ENCODE results near the gene SFT2D2.

The SFT2D2 gene

GRCh38 chr1:168245042-168245441, 19.2 kb downstream of the SFT2D2 start:
- peaks cover 20% of the 10 kb centered on the region; the same call in 1 of the 2 replicates for H3K79me2 ChIP-seq (ENCODE audit: low read length)
- H3K27ac ChIP-seq (ENCODE audit: low read length) = no peak overlapping the region
- no peaks in the 10 kb centered on the region for H3K4me1 ChIP-seq (ENCODE audit: low read length)
- no peaks in the 10 kb centered on the region for H3K27me3 ChIP-seq (replicated peaks; ENCODE audit: insufficient read depth, low read length)
- no peak overlapping the region for H3K4me3 ChIP-seq (ENCODE audit: low read length)
- no peaks in the 10 kb centered on the region for H3K9me2 ChIP-seq (replicated peaks; ENCODE audit: insufficient read depth, low read length)
- DNase-seq = no peak
- no peak for TF ChIP-seq CTCF (IDR thresholded peaks at IDR 0.05; ENCODE audit: low read length)
- TF ChIP-seq EZH2phosphoT487 (IDR thresholded peaks at IDR 0.05; ENCODE audit: low read length) = no peak
- no peak for TF ChIP-seq EZH2 (optimal IDR thresholded peaks at IDR 0.05; ENCODE audit: low read depth, low read length)
- no peaks in the 10 kb centered on the region for H3K9me3 ChIP-seq (replicated peaks; ENCODE audit: insufficient read depth, low read length)
- peaks cover 2% of the 10 kb centered on the region for H3K36me3 ChIP-seq (replicated peaks; ENCODE audit: insufficient read depth, low read length)
- H3K9ac ChIP-seq (ENCODE audit: low read length) = no peak overlapping the region
- no peak overlapping the region for H2AFZ ChIP-seq (ENCODE audit: low read length)
- no peaks in the 10 kb centered on the region for H3F3A ChIP-seq (ENCODE audit: insufficient read depth, low read length)
- no peaks in the 10 kb centered on the region for H4K20me1 ChIP-seq (ENCODE audit: insufficient read depth, low read length)
- no peak overlapping the region for H3K4me2 ChIP-seq (ENCODE audit: low read depth, low read length)

- no peaks in the 10 kb centered on the region for H3F3A ChIP-seq (ENCODE audit: insufficient read depth, low read length)
- peaks cover 2% of the 10 kb centered on the region for H3K36me3 ChIP-seq (replicated peaks; ENCODE audit: insufficient read depth, low read length)
- no peak overlapping the region for H2AFZ ChIP-seq (ENCODE audit: low read length)
- H3K9me3 ChIP-seq (replicated peaks; ENCODE audit: insufficient read depth, low read length) = no peaks in the 10 kb centered on the region
- no peaks in the 10 kb centered on the region for H3K27me3 ChIP-seq (replicated peaks; ENCODE audit: insufficient read depth, low read length)
- H4K20me1 ChIP-seq (ENCODE audit: insufficient read depth, low read length) = no peaks in the 10 kb centered on the region
- H3K9ac ChIP-seq (ENCODE audit: low read length) = no peak overlapping the region
- TF ChIP-seq CTCF (IDR thresholded peaks at IDR 0.05; ENCODE audit: low read length) (no peak), EZH2 (optimal IDR thresholded peaks at IDR 0.05; ENCODE audit: low read depth, low read length) (no peak), EZH2phosphoT487 (IDR thresholded peaks at IDR 0.05; ENCODE audit: low read length) (no peak)
- no peak for DNase-seq
- H3K27ac ChIP-seq (ENCODE audit: low read length) = no peak overlapping the region
- peaks cover 28% of the 10 kb centered on the region for H3K79me2 ChIP-seq (ENCODE audit: low read length)
- H3K4me1 ChIP-seq (ENCODE audit: low read length) = no peaks in the 10 kb centered on the region
- H3K4me3 ChIP-seq (ENCODE audit: low read length) = no peak overlapping the region
- no peak overlapping the region for H3K4me2 ChIP-seq (ENCODE audit: low read depth, low read length)
- no peaks in the 10 kb centered on the region for H3K9me2 ChIP-seq (replicated peaks; ENCODE audit: insufficient read depth, low read length)
These were observed 20.7 kb downstream of the SFT2D2 start for GRCh38 chr1:168246506-168246905.

- no peaks in the 10 kb centered on the region for H3K9me2 ChIP-seq (replicated peaks; ENCODE audit: insufficient read depth, low read length)
- no peaks in the 10 kb centered on the region for H3K27me3 ChIP-seq (replicated peaks; ENCODE audit: insufficient read depth, low read length)
- DNase-seq = no peak
- no peak overlapping the region for H3K4me3 ChIP-seq (ENCODE audit: low read length)
- no peaks in the 10 kb centered on the region for H4K20me1 ChIP-seq (ENCODE audit: insufficient read depth, low read length)
- H3F3A ChIP-seq (ENCODE audit: insufficient read depth, low read length) = no peaks in the 10 kb centered on the region
- H3K4me2 ChIP-seq (ENCODE audit: low read depth, low read length) = no peak overlapping the region
- no peak overlapping the region for H2AFZ ChIP-seq (ENCODE audit: low read length)
- no peak overlapping the region for H3K27ac ChIP-seq (ENCODE audit: low read length)
- H3K36me3 ChIP-seq (replicated peaks; ENCODE audit: insufficient read depth, low read length) = 0 out of 2 replicates have a peak, but pooled peaks cover 3% of the 10 kb centered on the region
- H3K9me3 ChIP-seq (replicated peaks; ENCODE audit: insufficient read depth, low read length) = no peaks in the 10 kb centered on the region
- peaks cover 15% of the 10 kb centered on the region for H3K79me2 ChIP-seq (ENCODE audit: low read length)
- no peaks in the 10 kb centered on the region for H3K4me1 ChIP-seq (ENCODE audit: low read length)
- TF ChIP-seq EZH2phosphoT487 (IDR thresholded peaks at IDR 0.05; ENCODE audit: low read length) (no peak), CTCF (IDR thresholded peaks at IDR 0.05; ENCODE audit: low read length) (no peak), EZH2 (optimal IDR thresholded peaks at IDR 0.05; ENCODE audit: low read depth, low read length) (no peak)
- H3K9ac ChIP-seq (ENCODE audit: low read length) = no peak overlapping the region
These were observed 26.5 kb downstream of the SFT2D2 start for GRCh38 chr1:168252204-168252733.
